Skin epidermis (tissue), 12 donors: ENCODE measurements around the gene TRAPPC12.
A peak's percentile ranks its signal among the peaks of the same experiment; 100 is the strongest.
"Not testable (repeated sequence)": the region's sequence is repeated elsewhere in the genome, so short reads cannot be mapped to it uniquely, and the experiment has no call there.

Experiments used
- H3K27ac ChIP-seq, 21 experiments: fragments of 200-600 bp; sonication (generic) in 11 of 21; one replicate each; pipeline ENCODE4 v1.5.0; 2020; ENCODE audit warnings: mild to moderate bottlenecking in 3 of 21, inconsistent platforms in 2 of 21, moderate library complexity in 2 of 21
- H3K4me3 ChIP-seq, 7 experiments: fragments of 200-600 bp; sonication (generic) in 2 of 7; one replicate each; pipeline ENCODE4 v1.5.0; 2020; ENCODE audit warnings: inconsistent platforms in 2 of 7, mild to moderate bottlenecking in 2 of 7, moderate library complexity in 1 of 7

TRAPPC12 gene

GRCh38 chr2:3491306-3491705 is 111.8 kb downstream of the TRAPPC12 start:
- H3K27ac ChIP-seq = no peak overlapping the region

GRCh38 chr2:3491716-3492474 is 112.4 kb downstream of the TRAPPC12 start:
- no peak overlapping the region for H3K4me3 ChIP-seq
- no peak overlapping the region for H3K27ac ChIP-seq

More at GRCh38 chr2:3491306-3491705, 111.8 kb downstream of the TRAPPC12 start:
- H3K4me3 ChIP-seq = no peak overlapping the region

GRCh38 chr2:3492475-3492787 is 112.9 kb downstream of the TRAPPC12 start:
- not testable (repeated sequence) for H3K27ac ChIP-seq

GRCh38 chr2:3492951-3493614 is 113.6 kb downstream of the TRAPPC12 start:
- Histone ChIP-seq H3K27ac (no peak overlapping the region), H3K4me3 (no peak overlapping the region)

More at GRCh38 chr2:3492475-3492787, 112.9 kb downstream of the TRAPPC12 start:
- not testable (repeated sequence) for H3K4me3 ChIP-seq

- Histone ChIP-seq H3K4me3 (no peak overlapping the region), H3K27ac (no peak overlapping the region)
Measured at GRCh38 chr2:3493615-3494007, 114.1 kb downstream of the TRAPPC12 start.

- Histone ChIP-seq H3K27ac (no peak overlapping the region), H3K4me3 (no peak overlapping the region)
Measured at GRCh38 chr2:3494984-3495666, 115.6 kb downstream of the TRAPPC12 start.

- not testable (repeated sequence) for H3K4me3 ChIP-seq, H3K27ac ChIP-seq
Measured at GRCh38 chr2:3496708-3497080, 117.2 kb downstream of the TRAPPC12 start.

- Histone ChIP-seq H3K27ac (no peak overlapping the region), H3K4me3 (no peak overlapping the region)
Measured at GRCh38 chr2:3498783-3499394, 119.4 kb downstream of the TRAPPC12 start.

- H3K4me3 ChIP-seq = no peak overlapping the region
- no peak overlapping the region for H3K27ac ChIP-seq
Measured at GRCh38 chr2:3500326-3500899, 120.9 kb downstream of the TRAPPC12 start.

- H3K27ac ChIP-seq = no peak overlapping the region
- no peak overlapping the region for H3K4me3 ChIP-seq
Measured at GRCh38 chr2:3503046-3503445, 123.6 kb downstream of the TRAPPC12 start.

- no peak overlapping the region for H3K27ac ChIP-seq
- no peak overlapping the region for H3K4me3 ChIP-seq
Measured at GRCh38 chr2:3503483-3503882, 124.0 kb downstream of the TRAPPC12 start.

- H3K27ac ChIP-seq = no peak overlapping the region
- H3K4me3 ChIP-seq = no peak overlapping the region
Measured at GRCh38 chr2:3504741-3505140, 125.2 kb downstream of the TRAPPC12 start.

GRCh38 chr2:3505771-3506170 is 126.3 kb downstream of the TRAPPC12 start:
- Histone ChIP-seq H3K27ac (no peak overlapping the region), H3K4me3 (no peak overlapping the region)

GRCh38 chr2:3512086-3512485 is 132.6 kb downstream of the TRAPPC12 start:
- no peak overlapping the region for H3K27ac ChIP-seq
- no peak overlapping the region for H3K4me3 ChIP-seq

- Histone ChIP-seq H3K27ac (no peak overlapping the region), H3K4me3 (no peak overlapping the region)
Measured at GRCh38 chr2:3513026-3513810, 133.7 kb downstream of the TRAPPC12 start.

- H3K27ac ChIP-seq, H3K4me3 ChIP-seq: not testable (repeated sequence)
Measured at GRCh38 chr2:3515438-3515837, 135.9 kb downstream of the TRAPPC12 start.

- Histone ChIP-seq H3K27ac (no peak overlapping the region), H3K4me3 (no peak overlapping the region)
Measured at GRCh38 chr2:3516831-3517230, 137.3 kb downstream of the TRAPPC12 start.

- H3K4me3 ChIP-seq = peak overlapping the region; percentile 60 to 95 (median 68)
- peak overlapping the region; percentile 58 to 100 (median 96) for H3K27ac ChIP-seq
Measured at GRCh38 chr2:3517948-3518495, 138.5 kb downstream of the TRAPPC12 start.
